Fibroblast of skin of abdomen (primary cell): ENCODE measurements around the gene RFWD3.

Experiments used
- DNase-seq: peaks from one replicate; pipeline ENCODE4 v3.0.0-alpha.2; 2013

The RFWD3 gene

GRCh38 chr16:74578433-74578832 is 88.2 kb downstream of the RFWD3 start:
- no peak for DNase-seq

- peak; percentile 61 for DNase-seq
These were observed 88.8 kb downstream of the RFWD3 start for GRCh38 chr16:74577882-74578366.

DNA sequence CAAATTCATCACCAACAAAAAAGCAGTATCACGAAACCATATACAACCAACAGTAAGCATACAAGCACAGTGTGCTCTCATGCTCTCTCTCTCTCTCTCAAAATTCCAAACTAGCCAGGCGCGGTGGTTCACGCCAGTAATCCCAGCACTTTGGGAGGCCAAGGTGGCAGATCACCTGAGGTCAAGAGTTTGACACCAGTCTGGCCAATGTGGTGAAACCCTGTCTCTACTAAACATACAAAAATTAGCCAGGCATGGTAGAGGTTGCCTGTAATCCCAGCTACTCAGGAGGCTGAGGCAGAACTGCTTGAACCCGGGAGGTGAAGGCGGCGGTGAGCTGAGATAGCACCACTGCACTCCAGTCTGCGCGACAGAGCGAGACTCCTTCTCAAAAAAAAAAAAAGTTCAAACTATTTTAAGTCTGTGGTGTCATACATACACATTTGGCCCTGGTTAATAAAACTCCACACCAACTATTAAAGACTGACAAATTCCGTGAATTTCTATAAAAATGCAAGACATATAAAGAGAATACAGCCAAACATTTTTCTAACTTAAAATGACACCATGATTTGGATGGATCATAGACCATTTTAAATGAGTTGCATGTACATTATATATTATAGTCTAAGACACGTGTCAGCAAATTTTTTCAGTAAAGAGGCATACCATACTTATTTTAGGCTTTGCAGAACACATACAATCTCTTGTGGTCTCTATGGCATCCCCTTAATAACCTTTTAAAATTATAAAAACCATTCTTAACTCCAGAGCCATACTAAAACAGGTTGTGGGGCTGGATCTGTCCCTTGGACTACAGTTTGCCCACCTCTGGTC is 90.7 kb downstream of the RFWD3 start:
- DNase-seq = no peak

GRCh38 chr16:74575175-74575806 is 91.4 kb downstream of the RFWD3 start:
- DNase-seq = no peak

DNA sequence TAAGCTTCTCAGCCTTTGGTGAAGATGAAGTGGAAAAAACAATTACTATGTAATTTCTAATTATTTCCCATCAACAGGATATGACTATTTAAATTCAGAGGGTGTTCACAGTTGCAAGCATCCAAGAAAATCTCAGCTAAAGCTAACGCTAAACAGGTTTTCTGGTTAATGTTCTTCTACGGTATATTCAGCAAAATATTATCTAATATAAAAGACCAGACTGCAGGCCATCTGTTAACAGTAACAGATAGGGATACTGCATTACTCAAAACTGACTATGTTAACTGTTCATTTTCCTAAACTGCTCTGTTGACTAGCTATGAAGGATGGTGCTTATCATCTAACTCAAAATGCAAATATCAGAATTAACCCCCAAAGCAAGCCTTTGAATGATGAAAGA is 92.5 kb downstream of the RFWD3 start:
- no peak for DNase-seq

DNA sequence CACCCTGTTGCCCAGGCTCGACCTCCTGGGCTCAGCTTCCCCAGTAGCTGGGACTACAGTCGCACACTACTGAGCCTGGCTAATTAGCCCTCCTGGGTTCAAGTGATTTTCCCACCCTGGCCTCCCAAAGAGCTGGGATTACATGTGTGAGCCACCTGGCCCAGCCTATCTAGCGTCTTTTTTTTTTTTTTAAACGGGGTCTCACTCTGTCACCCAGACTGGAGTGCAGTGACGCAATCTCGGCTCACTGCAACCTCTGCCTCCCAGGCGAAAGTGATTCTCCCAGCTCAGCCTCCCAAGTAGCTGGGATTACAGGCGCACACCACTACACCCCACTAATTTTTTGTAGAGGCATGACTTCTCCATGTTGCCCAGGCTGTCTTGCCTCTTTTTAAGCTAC is 93.1 kb downstream of the RFWD3 start:
- DNase-seq = peak; percentile 15
